BE2C (cell line): ENCODE measurements around the gene MAN1C1.

Source experiments
- DNase-seq: peaks from one replicate; pipeline ENCODE4 v3.0.0-alpha.2; 2020
- H3K27me3 ChIP-seq: fragments of 250-450 bp; sonication (Bioruptor Pico); 2 replicates; pipeline ENCODE4 v1.5.1; 2020; ENCODE audit warnings: mild to moderate bottlenecking
- H3K36me3 ChIP-seq: fragments of 250-450 bp; sonication (Bioruptor Pico); 2 replicates; pipeline ENCODE4 v1.5.1; 2020; ENCODE audit warnings: mild to moderate bottlenecking
- H3K4me1 ChIP-seq: fragments of 250-450 bp; sonication (Bioruptor Pico); 2 replicates; pipeline ENCODE4 v1.5.1; 2020
- H3K4me3 ChIP-seq: 2 replicates; pipeline ENCODE4 v1.5.1; 2011; ENCODE audit warnings: low read depth, low read length
- H3K9me3 ChIP-seq: fragments of 250-450 bp; sonication (Bioruptor Pico); 2 replicates; pipeline ENCODE4 v1.5.1; 2020
- CTCF ChIP-seq: IDR thresholded peaks from 2 replicates; pipeline ENCODE4 v1.5.1; 2012; ENCODE audit warnings: mild to moderate bottlenecking, low read depth, low read length

MAN1C1 gene

GRCh38 chr1:25740071-25740470 lies 123.5 kb downstream of the MAN1C1 start:
- no peaks in the 10 kb centered on the region for H3K9me3 ChIP-seq
- peaks cover 9% of the 10 kb centered on the region; the same call in 1 of the 2 replicates for H3K4me1 ChIP-seq
- TF ChIP-seq CTCF = no peak
- DNase-seq = no peak
- H3K27me3 ChIP-seq = no peaks in the 10 kb centered on the region
- H3K36me3 ChIP-seq = no peaks in the 10 kb centered on the region
- no peak overlapping the region for H3K4me3 ChIP-seq

- Histone ChIP-seq H3K4me1 (peaks cover 9% of the 10 kb centered on the region; the same call in 1 of the 2 replicates), H3K27me3 (no peaks in the 10 kb centered on the region), H3K4me3 (no peak overlapping the region), H3K9me3 (no peaks in the 10 kb centered on the region), H3K36me3 (no peaks in the 10 kb centered on the region)
- TF ChIP-seq CTCF = no peak
- DNase-seq = no peak
Measured at GRCh38 chr1:25742316-25742715, 125.7 kb downstream of the MAN1C1 start.

- no peak for TF ChIP-seq CTCF
- Histone ChIP-seq H3K27me3 (no peaks in the 10 kb centered on the region), H3K4me1 (peaks cover 9% of the 10 kb centered on the region; the same call in 1 of the 2 replicates), H3K36me3 (no peaks in the 10 kb centered on the region), H3K9me3 (no peaks in the 10 kb centered on the region), H3K4me3 (no peak overlapping the region)
- peak; percentile 80 for DNase-seq
Measured at GRCh38 chr1:25743164-25744139, 126.9 kb downstream of the MAN1C1 start.

- H3K27me3 ChIP-seq = no peaks in the 10 kb centered on the region
- H3K4me3 ChIP-seq = no peak overlapping the region
- no peaks in the 10 kb centered on the region for H3K36me3 ChIP-seq
- H3K4me1 ChIP-seq = peaks cover 9% of the 10 kb centered on the region; the same call in 1 of the 2 replicates
- peak; percentile 68 for DNase-seq
- H3K9me3 ChIP-seq = no peaks in the 10 kb centered on the region
- TF ChIP-seq CTCF = peak; percentile 54
Measured at GRCh38 chr1:25744140-25744581, 127.6 kb downstream of the MAN1C1 start.

GRCh38 chr1:25744636-25745425 lies 128.2 kb downstream of the MAN1C1 start:
- Histone ChIP-seq H3K4me3 (no peak overlapping the region), H3K9me3 (no peaks in the 10 kb centered on the region), H3K36me3 (no peaks in the 10 kb centered on the region), H3K27me3 (no peaks in the 10 kb centered on the region), H3K4me1 (peaks cover 9% of the 10 kb centered on the region; the same call in 1 of the 2 replicates)
- TF ChIP-seq CTCF = no peak
- DNase-seq = no peak
